Measurements from ENCODE around the gene GJE1.
"Not testable (repeated sequence)": the region's sequence is repeated elsewhere in the genome, so short reads cannot be mapped to it uniquely, and the experiment has no call there.

Gene GJE1

DNA sequence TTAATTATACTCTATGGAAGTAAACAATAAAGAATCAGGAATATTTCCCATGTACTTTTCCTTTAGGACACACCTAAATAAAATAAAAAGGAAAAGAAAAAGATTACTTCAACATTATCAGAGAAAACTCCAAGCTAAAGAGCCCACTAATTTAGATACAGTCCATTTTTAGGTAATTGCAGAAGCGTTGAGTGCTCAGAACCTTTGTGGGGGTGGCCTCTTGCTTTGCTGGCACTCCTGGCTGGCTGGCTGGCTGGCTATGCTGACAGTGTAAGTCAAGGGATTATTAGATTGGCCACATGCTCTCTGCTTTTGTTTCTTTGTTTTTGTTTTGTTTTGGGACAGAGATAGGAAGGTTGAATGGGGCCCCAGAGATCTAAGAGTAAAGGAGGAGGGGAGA, at the start of gene GJE1:
TSS of gene GJE1 (plus strand) at position 301 of the 400 bp plus-strand sequence. CDS start 234 bp downstream, outside the sequence.
- no peak for DNase-seq (ENCODE audit: low read depth)
- TF ChIP-seq MAX (IDR thresholded peaks at IDR 0.05; ENCODE audit: low read depth, low read length) (no peak), MYC (IDR thresholded peaks at IDR 0.05; ENCODE audit: low read depth, low read length) (no peak), CTCF (IDR thresholded peaks at IDR 0.05; ENCODE audit: low read depth, low read length) (no peak), POLR2A (IDR thresholded peaks at IDR 0.05; ENCODE audit: extremely low read depth, insufficient read length) (no peak)
- H3K4me3 ChIP-seq (ENCODE audit: low read depth, low read length), result no peak within 1 kb of the TSS

- TF ChIP-seq POLR2A (IDR thresholded peaks at IDR 0.05; ENCODE audit: extremely low read depth, insufficient read length) (no peak), MYC (IDR thresholded peaks at IDR 0.05; ENCODE audit: low read depth, low read length) (no peak), CTCF (IDR thresholded peaks at IDR 0.05; ENCODE audit: low read depth, low read length) (no peak), MAX (IDR thresholded peaks at IDR 0.05; ENCODE audit: low read depth, low read length) (no peak)
- no peak overlapping the region for H3K4me3 ChIP-seq (ENCODE audit: low read depth, low read length)
- DNase-seq (ENCODE audit: low read depth), result no peak
Measured at GRCh38 chr6:142087950-142088857, 44.5 kb upstream of the GJE1 start.

GRCh38 chr6:142088858-142089216, 43.9 kb upstream of the GJE1 start:
- no peak overlapping the region for H3K4me3 ChIP-seq (ENCODE audit: low read depth, low read length)
- no peak for TF ChIP-seq MAX (IDR thresholded peaks at IDR 0.05; ENCODE audit: low read depth, low read length)
- DNase-seq (ENCODE audit: low read depth), result peak; percentile 22

GRCh38 chr6:142104820-142105219, 27.9 kb upstream of the GJE1 start:
- not testable (repeated sequence) for DNase-seq (ENCODE audit: low read depth); H3K4me3 ChIP-seq (ENCODE audit: low read depth, low read length)

DNA sequence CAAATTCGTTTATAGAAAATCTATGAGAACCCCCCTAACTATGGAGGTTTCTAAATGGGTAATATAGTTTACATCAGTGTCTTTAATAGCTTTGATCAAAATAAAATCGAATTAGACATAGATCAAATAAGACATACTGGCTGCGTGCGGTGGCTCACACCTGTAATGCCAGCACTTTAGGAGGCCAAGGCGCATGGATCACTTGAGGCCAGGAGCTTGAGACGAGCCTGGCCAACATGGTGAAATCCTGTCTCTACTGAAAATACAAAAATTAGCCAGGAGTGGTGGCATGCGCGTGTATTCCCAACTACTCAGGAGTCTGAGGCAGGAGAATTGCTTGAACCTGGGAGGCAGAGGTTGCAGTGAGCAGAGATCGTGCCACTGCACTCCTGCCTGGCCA, 21.9 kb upstream of the GJE1 start:
- DNase-seq (ENCODE audit: low read depth); H3K4me3 ChIP-seq (ENCODE audit: low read depth, low read length): not testable (repeated sequence)

GRCh38 chr6:142112451-142113061, 20.2 kb upstream of the GJE1 start:
- DNase-seq (ENCODE audit: low read depth), result peak; percentile 84
- no peak overlapping the region for H3K4me3 ChIP-seq (ENCODE audit: low read depth, low read length)
- peak; percentile 59 for TF ChIP-seq CTCF (IDR thresholded peaks at IDR 0.05; ENCODE audit: low read depth, low read length)
- TF ChIP-seq POLR2A (IDR thresholded peaks at IDR 0.05; ENCODE audit: extremely low read depth, insufficient read length), result no peak

DNA sequence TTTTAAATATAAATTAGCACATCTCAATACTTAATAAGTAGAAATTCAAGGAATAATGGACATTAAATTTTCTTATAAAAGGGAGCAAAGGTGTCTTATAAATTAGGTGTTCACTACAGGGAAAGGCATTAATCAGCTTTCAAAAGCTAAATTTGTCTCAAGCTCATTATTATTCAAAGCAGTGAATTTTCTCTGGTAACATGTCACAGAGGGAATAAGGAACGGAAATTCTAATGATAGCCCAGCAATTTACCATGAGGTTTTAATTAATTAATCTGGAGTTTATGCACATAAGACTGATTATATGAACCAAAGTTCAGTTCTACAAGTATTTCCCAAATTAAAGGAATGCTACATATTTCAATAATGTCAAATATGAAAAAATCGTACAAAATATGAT, 15.4 kb upstream of the GJE1 start:
- no peak for DNase-seq (ENCODE audit: low read depth)
- H3K4me3 ChIP-seq (ENCODE audit: low read depth, low read length), result no peak overlapping the region
- TF ChIP-seq MAX (IDR thresholded peaks at IDR 0.05; ENCODE audit: low read depth, low read length) (no peak), POLR2A (IDR thresholded peaks at IDR 0.05; ENCODE audit: extremely low read depth, insufficient read length) (no peak), CTCF (IDR thresholded peaks at IDR 0.05; ENCODE audit: low read depth, low read length) (no peak), MYC (IDR thresholded peaks at IDR 0.05; ENCODE audit: low read depth, low read length) (no peak)
